Measurements from ENCODE around the gene RNPC3.

DNA sequence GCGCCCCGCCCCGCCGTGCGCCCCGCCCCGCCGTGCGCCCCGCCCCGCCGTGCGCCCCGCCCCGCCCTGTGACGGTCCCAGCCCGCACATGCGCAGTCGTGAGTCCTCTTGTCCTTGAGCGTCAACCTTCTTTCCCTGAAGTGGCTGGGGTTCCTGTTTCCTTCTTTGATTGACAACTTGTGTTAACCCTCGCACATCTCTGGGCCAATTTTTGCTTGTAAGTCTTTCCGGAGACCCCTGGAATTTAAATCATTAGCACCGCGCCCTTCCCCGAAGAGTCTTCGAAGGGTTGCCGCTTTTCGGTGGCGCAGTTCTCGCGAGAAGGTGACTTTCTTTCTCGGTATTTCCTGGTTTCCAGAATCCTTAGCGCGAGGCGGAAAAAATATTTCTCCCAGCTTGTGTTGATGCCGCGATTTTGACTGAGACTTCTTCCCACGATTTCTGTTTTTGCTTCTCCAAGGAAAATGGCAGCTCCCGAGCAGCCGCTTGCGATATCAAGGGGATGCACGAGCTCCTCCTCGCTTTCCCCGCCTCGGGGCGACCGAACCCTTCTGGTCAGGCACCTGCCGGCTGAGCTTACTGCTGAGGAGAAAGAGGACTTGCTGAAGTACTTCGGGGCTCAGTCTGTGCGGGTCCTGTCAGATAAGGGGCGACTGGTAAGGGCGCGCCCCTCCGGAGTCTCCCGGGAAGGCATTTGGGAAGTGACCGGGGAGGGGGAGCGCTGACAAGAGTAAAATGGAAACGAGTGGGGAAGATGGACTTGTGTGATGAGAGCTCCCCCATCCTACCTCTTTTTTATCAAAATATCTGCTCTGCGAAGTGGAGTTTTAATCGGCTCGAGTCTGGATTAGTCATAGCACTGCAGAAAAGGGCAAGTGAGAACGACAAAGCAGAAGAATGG is at the start of gene RNPC3:
- TF ChIP-seq, protein P1, sequence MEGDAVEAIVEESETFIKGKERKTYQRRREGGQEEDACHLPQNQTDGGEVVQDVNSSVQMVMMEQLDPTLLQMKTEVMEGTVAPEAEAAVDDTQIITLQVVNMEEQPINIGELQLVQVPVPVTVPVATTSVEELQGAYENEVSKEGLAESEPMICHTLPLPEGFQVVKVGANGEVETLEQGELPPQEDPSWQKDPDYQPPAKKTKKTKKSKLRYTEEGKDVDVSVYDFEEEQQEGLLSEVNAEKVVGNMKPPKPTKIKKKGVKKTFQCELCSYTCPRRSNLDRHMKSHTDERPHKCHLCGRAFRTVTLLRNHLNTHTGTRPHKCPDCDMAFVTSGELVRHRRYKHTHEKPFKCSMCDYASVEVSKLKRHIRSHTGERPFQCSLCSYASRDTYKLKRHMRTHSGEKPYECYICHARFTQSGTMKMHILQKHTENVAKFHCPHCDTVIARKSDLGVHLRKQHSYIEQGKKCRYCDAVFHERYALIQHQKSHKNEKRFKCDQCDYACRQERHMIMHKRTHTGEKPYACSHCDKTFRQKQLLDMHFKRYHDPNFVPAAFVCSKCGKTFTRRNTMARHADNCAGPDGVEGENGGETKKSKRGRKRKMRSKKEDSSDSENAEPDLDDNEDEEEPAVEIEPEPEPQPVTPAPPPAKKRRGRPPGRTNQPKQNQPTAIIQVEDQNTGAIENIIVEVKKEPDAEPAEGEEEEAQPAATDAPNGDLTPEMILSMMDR (IDR thresholded peaks at IDR 0.05), result no peak
- TF ChIP-seq ZFX (IDR thresholded peaks at IDR 0.05; ENCODE audit: borderline replicate concordance), result no peak
